ENCODE data around the gene CD82.
"Not testable (repeated sequence)": the region's sequence is repeated elsewhere in the genome, so short reads cannot be mapped to it uniquely, and the experiment has no call there.

CD82 gene

GRCh38 chr11:44533921-44534711, 31.3 kb upstream of the CD82 start:
- Histone ChIP-seq H3K9me3 (ENCODE audit: control insufficient read depth, insufficient read depth, low read length) (no peaks in the 10 kb centered on the region), H3K36me3 (ENCODE audit: control insufficient read depth, insufficient read depth, low read length) (no peaks in the 10 kb centered on the region), H3K4me1 (ENCODE audit: control insufficient read depth, insufficient read depth, low read length) (peaks cover 3% of the 10 kb centered on the region; the same call in 1 of the 2 replicates), H3K27me3 (ENCODE audit: control insufficient read depth, insufficient read depth, low read length) (no peaks in the 10 kb centered on the region), H3K27ac (ENCODE audit: low read length) (no peak overlapping the region), H3K4me3 (ENCODE audit: low read length) (no peak overlapping the region)
- no peak for DNase-seq (ENCODE audit: low read depth, low spot score)
- WGBS (ENCODE audit: insufficient coverage, insufficient read length): no CpG with 5 or more reads among the region's 5 CpGs

DNA sequence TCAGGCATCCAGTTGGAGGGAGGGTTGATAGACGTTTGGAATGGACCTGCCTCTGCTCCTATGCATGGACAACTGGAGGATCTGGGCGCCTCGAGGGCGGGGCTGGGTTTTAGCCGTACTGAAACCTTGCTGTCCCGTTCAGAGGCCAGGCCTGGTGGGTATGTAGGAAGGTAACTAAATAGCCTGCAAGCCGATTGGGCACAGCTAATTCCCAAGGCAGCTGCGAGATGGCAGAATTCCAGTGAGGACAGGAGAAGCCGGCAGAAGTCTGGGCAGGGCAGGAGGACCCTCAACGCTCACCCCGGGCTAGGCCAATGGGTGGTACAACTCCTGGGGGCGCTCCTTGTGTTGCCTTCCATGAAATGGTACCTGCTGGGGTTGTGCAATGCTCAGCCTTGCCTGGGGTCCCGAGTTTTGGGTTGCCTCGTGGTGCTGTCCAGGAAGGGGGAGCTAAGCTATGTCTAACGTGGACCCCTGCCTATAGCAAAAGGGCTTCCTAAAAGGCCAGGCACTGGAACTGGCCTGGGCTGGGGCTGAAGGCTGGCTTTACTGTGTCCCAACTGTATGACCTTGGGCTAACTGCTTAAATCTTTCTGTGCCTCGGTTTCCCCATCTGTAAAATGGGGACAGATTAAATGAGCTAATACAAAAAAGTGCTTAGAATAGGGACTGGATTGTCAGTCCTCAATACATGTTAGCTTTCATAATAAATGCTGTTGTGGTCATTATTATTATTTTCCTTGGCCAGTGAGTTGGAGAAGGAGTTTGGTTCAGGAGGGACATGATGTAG, 30.1 kb upstream of the CD82 start:
- H3K4me1 ChIP-seq (ENCODE audit: control insufficient read depth, insufficient read depth, low read length): peaks cover 3% of the 10 kb centered on the region; the same call in 1 of the 2 replicates
- no peak overlapping the region for H3K27ac ChIP-seq (ENCODE audit: low read length)
- H3K27me3 ChIP-seq (ENCODE audit: control insufficient read depth, insufficient read depth, low read length): no peaks in the 10 kb centered on the region
- DNase-seq (ENCODE audit: low read depth, low spot score): no peak
- H3K36me3 ChIP-seq (ENCODE audit: control insufficient read depth, insufficient read depth, low read length): no peaks in the 10 kb centered on the region
- no peak overlapping the region for H3K4me3 ChIP-seq (ENCODE audit: low read length)
- H3K9me3 ChIP-seq (ENCODE audit: control insufficient read depth, insufficient read depth, low read length): no peaks in the 10 kb centered on the region
- WGBS (ENCODE audit: insufficient coverage, insufficient read length): no CpG with 5 or more reads among the region's 16 CpGs

GRCh38 chr11:44536788-44537516, 28.5 kb upstream of the CD82 start:
- Histone ChIP-seq H3K27ac (ENCODE audit: low read length) (no peak overlapping the region), H3K36me3 (ENCODE audit: control insufficient read depth, insufficient read depth, low read length) (no peaks in the 10 kb centered on the region), H3K4me3 (ENCODE audit: low read length) (no peak overlapping the region), H3K27me3 (ENCODE audit: control insufficient read depth, insufficient read depth, low read length) (no peaks in the 10 kb centered on the region), H3K9me3 (ENCODE audit: control insufficient read depth, insufficient read depth, low read length) (no peaks in the 10 kb centered on the region), H3K4me1 (ENCODE audit: control insufficient read depth, insufficient read depth, low read length) (peaks cover 2% of the 10 kb centered on the region; the same call in 1 of the 2 replicates)
- WGBS (ENCODE audit: insufficient coverage, insufficient read length): no CpG with 5 or more reads among the region's 20 CpGs
- DNase-seq (ENCODE audit: low read depth, low spot score): no peak

DNA sequence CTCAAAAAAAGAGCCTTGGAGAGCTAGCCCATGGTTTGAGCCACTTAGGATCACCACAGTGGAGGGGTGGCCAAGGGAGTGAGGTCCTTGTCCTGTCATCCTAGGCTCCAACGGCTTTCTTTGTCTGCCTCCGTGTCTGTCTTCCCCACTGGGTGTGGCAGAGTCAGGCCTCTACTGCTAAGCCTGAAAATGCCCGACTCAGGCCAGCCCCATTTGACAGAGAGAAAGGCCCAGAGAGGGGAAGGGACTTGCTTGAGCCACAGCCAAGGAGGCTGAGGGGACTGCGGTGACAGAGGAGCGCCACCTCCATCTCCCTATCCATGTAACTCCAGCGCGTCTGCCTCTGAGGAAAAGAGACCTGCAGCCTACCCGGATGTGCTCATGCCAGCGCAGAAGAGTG, 27.8 kb upstream of the CD82 start:
- H3K27ac ChIP-seq (ENCODE audit: low read length): no peak overlapping the region
- no peaks in the 10 kb centered on the region for H3K36me3 ChIP-seq (ENCODE audit: control insufficient read depth, insufficient read depth, low read length)
- H3K4me1 ChIP-seq (ENCODE audit: control insufficient read depth, insufficient read depth, low read length): peaks cover 2% of the 10 kb centered on the region; the same call in 1 of the 2 replicates
- no peak overlapping the region for H3K4me3 ChIP-seq (ENCODE audit: low read length)
- H3K27me3 ChIP-seq (ENCODE audit: control insufficient read depth, insufficient read depth, low read length): no peaks in the 10 kb centered on the region
- DNase-seq (ENCODE audit: low read depth, low spot score): no peak
- no peaks in the 10 kb centered on the region for H3K9me3 ChIP-seq (ENCODE audit: control insufficient read depth, insufficient read depth, low read length)
- no CpG with 5 or more reads among the region's 9 CpGs for WGBS (ENCODE audit: insufficient coverage, insufficient read length)

GRCh38 chr11:44538375-44539054, 26.9 kb upstream of the CD82 start:
- Histone ChIP-seq H3K9me3 (ENCODE audit: control insufficient read depth, insufficient read depth, low read length) (no peaks in the 10 kb centered on the region), H3K4me1 (ENCODE audit: control insufficient read depth, insufficient read depth, low read length) (peaks cover 2% of the 10 kb centered on the region; the same call in 1 of the 2 replicates), H3K4me3 (ENCODE audit: low read length) (no peak overlapping the region), H3K36me3 (ENCODE audit: control insufficient read depth, insufficient read depth, low read length) (no peaks in the 10 kb centered on the region), H3K27ac (ENCODE audit: low read length) (no peak overlapping the region), H3K27me3 (ENCODE audit: control insufficient read depth, insufficient read depth, low read length) (no peaks in the 10 kb centered on the region)
- no CpG with 5 or more reads among the region's 21 CpGs for WGBS (ENCODE audit: insufficient coverage, insufficient read length)
- peak; percentile 61 for DNase-seq (ENCODE audit: low read depth, low spot score)

DNA sequence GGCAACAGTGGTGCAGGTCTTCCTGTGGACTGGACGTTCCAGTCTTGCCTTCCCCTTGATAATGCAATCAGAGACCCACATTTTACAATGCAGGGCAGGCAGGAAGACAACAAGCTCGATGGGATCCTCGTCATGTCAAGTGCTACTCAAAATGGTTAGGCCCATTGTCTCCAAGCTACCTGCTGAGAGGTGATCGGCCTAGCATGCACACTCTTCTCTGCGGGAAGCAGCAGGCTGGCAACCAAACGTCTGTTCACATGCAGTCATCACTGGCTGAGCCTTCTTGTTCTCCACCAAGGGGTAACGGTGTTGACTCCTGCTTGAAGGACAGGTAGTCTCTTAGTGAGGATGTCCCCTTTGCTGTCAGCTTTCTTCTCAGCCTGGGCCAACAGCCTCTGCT, 25.5 kb upstream of the CD82 start:
- no peaks in the 10 kb centered on the region for H3K9me3 ChIP-seq (ENCODE audit: control insufficient read depth, insufficient read depth, low read length)
- peaks cover 2% of the 10 kb centered on the region; the same call in 1 of the 2 replicates for H3K4me1 ChIP-seq (ENCODE audit: control insufficient read depth, insufficient read depth, low read length)
- H3K27ac ChIP-seq (ENCODE audit: low read length): no peak overlapping the region
- no peak for DNase-seq (ENCODE audit: low read depth, low spot score)
- H3K36me3 ChIP-seq (ENCODE audit: control insufficient read depth, insufficient read depth, low read length): no peaks in the 10 kb centered on the region
- H3K4me3 ChIP-seq (ENCODE audit: low read length): no peak overlapping the region
- H3K27me3 ChIP-seq (ENCODE audit: control insufficient read depth, insufficient read depth, low read length): no peaks in the 10 kb centered on the region
- whole genome bisulfite sequencing (ENCODE audit: insufficient coverage, insufficient read length): no CpG with 5 or more reads among the region's 7 CpGs

- Histone ChIP-seq H3K4me3 (ENCODE audit: low read length) (no peak overlapping the region), H3K9me3 (ENCODE audit: control insufficient read depth, insufficient read depth, low read length) (no peaks in the 10 kb centered on the region), H3K27ac (ENCODE audit: low read length) (no peak overlapping the region), H3K36me3 (ENCODE audit: control insufficient read depth, insufficient read depth, low read length) (no peaks in the 10 kb centered on the region), H3K27me3 (ENCODE audit: control insufficient read depth, insufficient read depth, low read length) (no peaks in the 10 kb centered on the region), H3K4me1 (ENCODE audit: control insufficient read depth, insufficient read depth, low read length) (peaks cover 2% of the 10 kb centered on the region; the same call in 1 of the 2 replicates)
- DNase-seq (ENCODE audit: low read depth, low spot score): no peak
- WGBS (ENCODE audit: insufficient coverage, insufficient read length): no CpG with 5 or more reads among the region's 2 CpGs
These were observed 24.8 kb upstream of the CD82 start for GRCh38 chr11:44540667-44541066.

- Histone ChIP-seq H3K9me3 (ENCODE audit: control insufficient read depth, insufficient read depth, low read length) (no peaks in the 10 kb centered on the region), H3K27me3 (ENCODE audit: control insufficient read depth, insufficient read depth, low read length) (no peaks in the 10 kb centered on the region), H3K36me3 (ENCODE audit: control insufficient read depth, insufficient read depth, low read length) (no peaks in the 10 kb centered on the region), H3K4me1 (ENCODE audit: control insufficient read depth, insufficient read depth, low read length) (peaks cover 2% of the 10 kb centered on the region; the same call in 1 of the 2 replicates), H3K4me3 (ENCODE audit: low read length) (no peak overlapping the region), H3K27ac (ENCODE audit: low read length) (no peak overlapping the region)
- WGBS (ENCODE audit: insufficient coverage, insufficient read length): no CpG with 5 or more reads among the region's 3 CpGs
- DNase-seq (ENCODE audit: low read depth, low spot score): no peak
These were observed 23.1 kb upstream of the CD82 start for GRCh38 chr11:44542372-44542771.

GRCh38 chr11:44546984-44547383, 18.5 kb upstream of the CD82 start:
- not testable (repeated sequence) for H3K4me3 ChIP-seq (ENCODE audit: low read length); H3K36me3 ChIP-seq (ENCODE audit: control insufficient read depth, insufficient read depth, low read length); H3K27me3 ChIP-seq (ENCODE audit: control insufficient read depth, insufficient read depth, low read length); H3K9me3 ChIP-seq (ENCODE audit: control insufficient read depth, insufficient read depth, low read length); DNase-seq (ENCODE audit: low read depth, low spot score); H3K27ac ChIP-seq (ENCODE audit: low read length); H3K4me1 ChIP-seq (ENCODE audit: control insufficient read depth, insufficient read depth, low read length)
- WGBS (ENCODE audit: insufficient coverage, insufficient read length): no CpG with 5 or more reads among the region's 4 CpGs

DNA sequence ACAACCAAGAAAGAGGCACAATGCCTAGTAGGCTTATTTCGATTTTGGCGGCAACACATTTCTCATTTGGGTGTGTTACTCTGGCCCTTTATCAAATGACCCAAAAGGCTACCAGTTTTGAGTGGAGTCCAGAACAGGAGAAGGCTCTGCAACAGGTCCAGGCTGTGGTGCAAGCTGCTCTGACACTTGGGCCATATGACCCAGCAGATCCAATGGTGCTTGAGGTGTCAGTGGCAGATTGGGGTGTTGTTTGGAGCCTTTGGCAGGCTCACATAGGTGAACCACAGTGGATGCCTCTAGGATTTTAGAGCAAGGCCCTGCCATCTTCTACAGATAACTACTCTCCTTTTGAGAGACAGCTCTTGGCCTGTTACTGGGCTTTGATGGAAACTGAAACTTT, 17.9 kb upstream of the CD82 start:
- not testable (repeated sequence) for H3K27me3 ChIP-seq (ENCODE audit: control insufficient read depth, insufficient read depth, low read length); DNase-seq (ENCODE audit: low read depth, low spot score)
- WGBS (ENCODE audit: insufficient coverage, insufficient read length): no CpG with 5 or more reads among the region's 2 CpGs

More for the DNA sequence above, 17.9 kb upstream of the CD82 start:
- not testable (repeated sequence) for H3K36me3 ChIP-seq (ENCODE audit: control insufficient read depth, insufficient read depth, low read length); H3K4me3 ChIP-seq (ENCODE audit: low read length); H3K27ac ChIP-seq (ENCODE audit: low read length); H3K9me3 ChIP-seq (ENCODE audit: control insufficient read depth, insufficient read depth, low read length); H3K4me1 ChIP-seq (ENCODE audit: control insufficient read depth, insufficient read depth, low read length)

Measured in iPS DF 6.9 (cell line).